Nephron (organoid): ENCODE measurements around the gene STK32B.

Source experiments
- H3K27ac Mint-ChIP-seq, 3 experiments: 2 replicates each; pipeline ENCODE4 v1.8.0; 2020; ENCODE audit warnings: mixed read lengths in 3 of 3, mild to moderate bottlenecking in 2 of 3, moderate library complexity in 1 of 3
- H3K27me3 Mint-ChIP-seq: 2 replicates; pipeline ENCODE4 v1.8.0; 2021; ENCODE audit warnings: low read depth, mild to moderate bottlenecking, moderate library complexity, mixed read lengths
- H3K36me3 Mint-ChIP-seq: 2 replicates; pipeline ENCODE4 v1.8.0; 2020; ENCODE audit warnings: low read depth, mixed read lengths
- H3K4me1 Mint-ChIP-seq: 2 replicates; pipeline ENCODE4 v1.8.0; 2020; ENCODE audit warnings: mixed read lengths
- H3K4me3 Mint-ChIP-seq, 3 experiments: 2 replicates each; pipeline ENCODE4 v1.8.0; 2020; ENCODE audit warnings: mild to moderate bottlenecking in 3 of 3, mixed read lengths in 3 of 3, moderate library complexity in 2 of 3
- H3K9me3 Mint-ChIP-seq: 2 replicates; pipeline ENCODE4 v1.8.0; 2020; ENCODE audit warnings: mixed read lengths
- TF ChIP-seq, protein P1 (sequence below), 3 experiments: fragments of 200-600 bp; sonication (generic); IDR thresholded peaks; one replicate each; pipeline ENCODE4 v1.5.0; 2021; ENCODE audit warnings: antibody characterized with exemption in 3 of 3; ENCODE audit not compliant: unreplicated experiment in 3 of 3

The STK32B gene

DNA sequence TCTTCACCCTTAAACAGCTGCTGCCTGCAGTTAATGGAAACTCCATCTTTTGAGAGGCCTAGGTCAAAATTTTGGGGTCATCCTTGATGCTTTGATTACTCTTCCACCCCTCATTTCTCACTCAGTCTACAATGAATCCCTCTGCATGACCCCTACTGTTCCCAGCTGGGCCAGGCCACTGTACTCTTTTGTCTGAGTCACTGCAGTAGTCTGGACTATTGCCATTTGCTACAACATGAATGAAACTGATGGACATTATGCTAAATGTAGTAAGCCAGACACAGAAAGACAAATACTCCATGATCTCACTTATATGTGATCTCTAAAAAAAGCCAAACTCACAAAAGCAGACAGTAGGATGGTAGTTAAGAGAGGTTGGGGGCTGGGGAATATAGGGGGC is 28.3 kb downstream of the STK32B start:
- H3K27ac Mint-ChIP-seq = no peak overlapping the region
- no peaks in the 10 kb centered on the region for H3K4me1 Mint-ChIP-seq
- H3K9me3 Mint-ChIP-seq = peaks cover 19% of the 10 kb centered on the region
- peaks cover 11% of the 10 kb centered on the region for H3K27me3 Mint-ChIP-seq
- H3K36me3 Mint-ChIP-seq = no peaks in the 10 kb centered on the region
- TF ChIP-seq, protein P1, sequence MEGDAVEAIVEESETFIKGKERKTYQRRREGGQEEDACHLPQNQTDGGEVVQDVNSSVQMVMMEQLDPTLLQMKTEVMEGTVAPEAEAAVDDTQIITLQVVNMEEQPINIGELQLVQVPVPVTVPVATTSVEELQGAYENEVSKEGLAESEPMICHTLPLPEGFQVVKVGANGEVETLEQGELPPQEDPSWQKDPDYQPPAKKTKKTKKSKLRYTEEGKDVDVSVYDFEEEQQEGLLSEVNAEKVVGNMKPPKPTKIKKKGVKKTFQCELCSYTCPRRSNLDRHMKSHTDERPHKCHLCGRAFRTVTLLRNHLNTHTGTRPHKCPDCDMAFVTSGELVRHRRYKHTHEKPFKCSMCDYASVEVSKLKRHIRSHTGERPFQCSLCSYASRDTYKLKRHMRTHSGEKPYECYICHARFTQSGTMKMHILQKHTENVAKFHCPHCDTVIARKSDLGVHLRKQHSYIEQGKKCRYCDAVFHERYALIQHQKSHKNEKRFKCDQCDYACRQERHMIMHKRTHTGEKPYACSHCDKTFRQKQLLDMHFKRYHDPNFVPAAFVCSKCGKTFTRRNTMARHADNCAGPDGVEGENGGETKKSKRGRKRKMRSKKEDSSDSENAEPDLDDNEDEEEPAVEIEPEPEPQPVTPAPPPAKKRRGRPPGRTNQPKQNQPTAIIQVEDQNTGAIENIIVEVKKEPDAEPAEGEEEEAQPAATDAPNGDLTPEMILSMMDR (IDR thresholded peaks at IDR 0.05; ENCODE audit: unreplicated experiment in 3 of 3) = no peak
- no peak overlapping the region for H3K4me3 Mint-ChIP-seq

DNA sequence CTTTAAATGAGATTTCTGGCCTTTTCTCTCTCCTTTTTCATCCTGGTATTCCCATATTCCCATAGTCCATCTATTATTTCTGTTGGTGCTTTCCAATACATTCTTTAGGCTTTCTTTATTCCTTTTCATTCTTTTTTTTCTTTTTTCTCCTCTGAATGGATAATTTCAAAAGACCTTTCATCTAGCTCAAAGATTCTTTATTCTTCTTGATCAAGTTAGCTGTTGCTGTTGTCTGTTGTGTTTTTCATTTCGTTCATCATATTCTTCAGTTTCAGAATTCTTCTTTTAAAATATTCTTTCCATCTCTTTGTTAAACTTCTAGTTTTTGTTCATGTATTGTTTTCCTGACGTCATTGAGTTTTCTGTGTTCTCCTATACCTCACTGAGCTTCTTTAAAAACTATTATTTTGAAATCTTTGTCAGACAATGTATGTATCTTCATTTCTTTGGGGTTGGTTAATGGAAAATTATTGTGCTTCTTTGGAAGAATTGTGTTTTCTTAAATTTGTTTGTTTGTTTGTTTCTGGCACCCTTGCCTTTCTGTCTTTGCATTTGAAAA is 30.2 kb downstream of the STK32B start:
- peaks cover 11% of the 10 kb centered on the region for H3K27me3 Mint-ChIP-seq
- TF ChIP-seq, protein P1 (IDR thresholded peaks at IDR 0.05; ENCODE audit: unreplicated experiment in 3 of 3) = no peak
- no peaks in the 10 kb centered on the region for H3K4me1 Mint-ChIP-seq
- H3K4me3 Mint-ChIP-seq = no peak overlapping the region
- no peaks in the 10 kb centered on the region for H3K36me3 Mint-ChIP-seq
- no peak overlapping the region for H3K27ac Mint-ChIP-seq
- H3K9me3 Mint-ChIP-seq = peaks cover 30% of the 10 kb centered on the region

DNA sequence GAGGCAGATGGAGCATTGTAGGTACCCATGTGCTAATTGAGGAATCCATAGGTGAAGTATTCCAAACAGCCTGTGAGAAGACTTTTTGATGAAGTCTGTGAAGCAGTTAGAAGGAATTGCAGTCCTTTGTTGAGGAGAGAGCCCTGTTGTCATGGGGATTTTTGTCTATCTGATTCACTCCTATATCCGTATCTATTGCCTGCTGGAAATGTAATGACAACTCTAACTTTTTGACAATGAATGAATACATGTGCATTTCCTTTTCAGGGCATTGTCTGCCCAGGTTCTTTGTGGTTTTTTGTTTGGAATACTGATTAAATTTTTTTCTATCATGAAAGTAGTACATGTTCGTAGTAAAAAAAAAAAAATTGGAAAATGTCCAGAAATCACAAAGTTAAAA is 31.1 kb downstream of the STK32B start:
- Mint-ChIP-seq H3K4me3 (no peak overlapping the region), H3K36me3 (no peaks in the 10 kb centered on the region), H3K4me1 (no peaks in the 10 kb centered on the region), H3K27ac (no peak overlapping the region), H3K9me3 (peaks cover 32% of the 10 kb centered on the region), H3K27me3 (peaks cover 8% of the 10 kb centered on the region)
- TF ChIP-seq, protein P1 (IDR thresholded peaks at IDR 0.05; ENCODE audit: unreplicated experiment in 3 of 3) = no peak

DNA sequence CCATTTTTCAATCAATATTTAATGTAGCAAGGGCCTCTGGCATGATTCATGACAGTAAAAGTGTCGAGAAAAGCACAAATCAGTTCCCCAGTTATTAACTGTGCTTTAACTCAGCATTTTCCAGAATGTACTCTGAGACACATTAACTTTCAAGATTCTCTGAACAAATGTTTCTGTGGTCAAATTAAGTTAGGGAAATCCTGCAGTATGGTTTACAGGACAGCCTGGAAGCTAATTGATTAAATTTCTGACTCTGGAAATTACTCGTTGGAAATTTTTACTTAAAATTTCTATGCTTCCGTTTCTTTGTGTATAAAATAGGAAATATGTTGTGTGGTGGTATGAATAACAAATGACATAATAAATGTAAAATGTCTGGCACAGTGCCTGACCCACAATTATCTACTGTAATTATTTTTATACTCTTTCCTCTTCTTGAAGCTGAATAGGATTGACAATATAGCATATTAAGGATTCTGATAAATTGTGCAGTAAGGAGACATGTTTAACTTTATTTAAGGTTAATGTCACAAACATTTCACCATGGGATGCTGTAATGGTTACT is 33.7 kb downstream of the STK32B start:
- Mint-ChIP-seq H3K4me3 (no peak overlapping the region), H3K27ac (no peak overlapping the region), H3K9me3 (peaks cover 40% of the 10 kb centered on the region), H3K4me1 (no peaks in the 10 kb centered on the region), H3K36me3 (no peaks in the 10 kb centered on the region), H3K27me3 (peaks cover 4% of the 10 kb centered on the region)
- TF ChIP-seq, protein P1 (IDR thresholded peaks at IDR 0.05; ENCODE audit: unreplicated experiment in 3 of 3) = no peak

DNA sequence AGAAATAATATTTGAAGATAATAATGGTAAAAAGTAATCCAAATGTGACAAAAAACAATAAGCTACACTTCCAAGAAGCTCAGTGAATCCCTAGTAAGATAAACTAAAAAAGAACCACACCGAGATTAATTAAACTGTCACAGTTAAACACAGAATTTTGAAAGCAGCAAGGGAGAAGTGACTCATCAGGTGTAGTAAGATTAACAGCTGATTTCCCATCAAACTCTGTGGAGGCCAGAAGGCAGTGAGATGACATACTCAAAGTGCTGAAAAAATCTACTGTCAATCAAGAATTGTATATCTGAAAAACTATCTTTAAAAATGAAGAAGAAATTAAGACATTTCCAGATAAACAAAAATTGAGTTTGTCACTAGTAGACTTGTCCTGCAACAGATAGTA is 35.3 kb downstream of the STK32B start:
- H3K9me3 Mint-ChIP-seq = peaks cover 33% of the 10 kb centered on the region

More for the DNA sequence above, 35.3 kb downstream of the STK32B start:
- Mint-ChIP-seq H3K4me1 (no peaks in the 10 kb centered on the region), H3K4me3 (no peak overlapping the region), H3K27me3 (no peaks in the 10 kb centered on the region), H3K27ac (no peak overlapping the region), H3K36me3 (no peaks in the 10 kb centered on the region)
- TF ChIP-seq, protein P1 (IDR thresholded peaks at IDR 0.05; ENCODE audit: unreplicated experiment in 3 of 3) = no peak
